ENCODE data around the gene ERI2. TPM values are rescaled to one million over a fixed set of nuclear protein-coding genes. Genes with fewer than 3 reads are reported as not detected.
A peak's percentile ranks its signal among the peaks of the same experiment; 100 is the strongest.

ERI2 gene
- total RNA-seq, 1 donor from 2014 or later = 13.9 TPM

DNA sequence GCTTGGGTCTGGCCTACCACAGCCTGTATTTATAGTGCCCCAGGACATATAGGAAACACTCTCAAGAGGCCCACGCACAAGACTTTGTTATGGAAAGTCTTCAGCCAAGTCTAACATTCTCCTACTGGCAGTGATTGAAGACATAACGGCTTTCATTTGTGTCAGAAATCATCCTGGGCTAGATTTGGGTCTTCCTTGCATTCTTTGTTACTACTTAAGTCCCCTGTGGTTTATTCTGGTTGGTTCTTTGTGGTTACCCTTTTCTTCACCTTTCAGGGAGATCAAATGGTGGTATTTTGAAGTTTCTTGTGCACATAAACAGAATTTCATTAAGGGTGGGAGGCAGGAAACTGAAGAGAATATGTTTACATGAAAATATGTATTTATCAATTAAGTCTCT is 37.8 kb upstream of the ERI2 start:
- no peak overlapping the region for H3K4me3 Mint-ChIP-seq
- DNase-seq (ENCODE audit: low spot score) = no peak
- peaks cover 16% of the 10 kb centered on the region for H3K36me3 Mint-ChIP-seq (ENCODE audit: low read depth)
- peak overlapping the region; percentile 68 for H3K27ac Mint-ChIP-seq
- peaks cover 32% of the 10 kb centered on the region for H3K4me1 Mint-ChIP-seq (ENCODE audit: low read depth)
- intact Hi-C loops (cut with micrococcal nuclease) = loop anchor here (5.0 kb wide), 1 partner anchor 37 kb away; the partner anchor contains the start of genes ERI2 and REXO5
- no peaks in the 10 kb centered on the region for H3K27me3 Mint-ChIP-seq (ENCODE audit: insufficient read depth)
- H3K9me3 Mint-ChIP-seq = no peaks in the 10 kb centered on the region

DNA sequence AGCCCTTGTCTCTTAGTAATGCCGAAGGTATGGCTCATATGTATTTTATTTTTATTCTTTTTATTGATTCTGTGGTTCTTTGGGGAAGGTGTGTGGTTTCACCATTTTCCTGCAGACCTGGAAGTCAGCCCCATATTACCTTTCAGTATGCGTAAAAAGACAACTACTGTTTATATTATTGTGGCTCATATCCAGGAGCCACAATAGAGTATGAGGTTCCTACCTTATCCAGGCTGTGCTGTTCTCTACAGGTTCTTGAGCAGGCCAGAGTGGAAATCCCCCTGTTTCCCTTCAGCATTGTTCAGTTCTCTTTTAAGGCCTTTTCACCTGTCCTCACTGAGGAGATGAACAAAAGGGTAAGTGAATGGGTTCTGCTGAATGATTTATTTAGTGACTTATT is 33.2 kb upstream of the ERI2 start:
- H3K4me3 Mint-ChIP-seq = no peak overlapping the region
- H3K27ac Mint-ChIP-seq = no peak overlapping the region
- no peak for DNase-seq (ENCODE audit: low spot score)
- no peaks in the 10 kb centered on the region for H3K27me3 Mint-ChIP-seq (ENCODE audit: insufficient read depth)
- H3K36me3 Mint-ChIP-seq (ENCODE audit: low read depth) = peaks cover 34% of the 10 kb centered on the region
- peaks cover 15% of the 10 kb centered on the region for H3K4me1 Mint-ChIP-seq (ENCODE audit: low read depth)
- peaks cover 21% of the 10 kb centered on the region for H3K9me3 Mint-ChIP-seq
- intact Hi-C loops (cut with micrococcal nuclease) = no loop called here

- Mint-ChIP-seq H3K4me1 (ENCODE audit: low read depth) (peaks cover 2% of the 10 kb centered on the region), H3K9me3 (peaks cover 23% of the 10 kb centered on the region), H3K4me3 (no peak overlapping the region), H3K27me3 (ENCODE audit: insufficient read depth) (no peaks in the 10 kb centered on the region), H3K36me3 (ENCODE audit: low read depth) (peaks cover 43% of the 10 kb centered on the region), H3K27ac (no peak overlapping the region)
- intact Hi-C loops (cut with micrococcal nuclease) = no loop called here
- no peak for DNase-seq (ENCODE audit: low spot score)
These were observed 32.0 kb upstream of the ERI2 start for GRCh38 chr16:20838240-20838639.

- Mint-ChIP-seq H3K27ac (no peak overlapping the region), H3K27me3 (ENCODE audit: insufficient read depth) (no peaks in the 10 kb centered on the region), H3K36me3 (ENCODE audit: low read depth) (peaks cover 41% of the 10 kb centered on the region), H3K4me3 (no peak overlapping the region), H3K9me3 (peaks cover 23% of the 10 kb centered on the region), H3K4me1 (ENCODE audit: low read depth) (no peaks in the 10 kb centered on the region)
- intact Hi-C loops (cut with micrococcal nuclease) = no loop called here
- DNase-seq (ENCODE audit: low spot score) = no peak
These were observed 26.8 kb upstream of the ERI2 start for GRCh38 chr16:20833086-20833485.

- no peak for DNase-seq (ENCODE audit: low spot score)
- intact Hi-C loops (cut with micrococcal nuclease) = no loop called here
These were observed 24.1 kb upstream of the ERI2 start for GRCh38 chr16:20830372-20830771.

GRCh38 chr16:20829536-20829935 is 23.3 kb upstream of the ERI2 start:
- no peaks in the 10 kb centered on the region for H3K4me1 Mint-ChIP-seq (ENCODE audit: low read depth)
- no peak overlapping the region for H3K4me3 Mint-ChIP-seq
- intact Hi-C loops (cut with micrococcal nuclease) = no loop called here
- H3K9me3 Mint-ChIP-seq = peaks cover 2% of the 10 kb centered on the region
- no peak for DNase-seq (ENCODE audit: low spot score)
- no peak overlapping the region for H3K27ac Mint-ChIP-seq
- H3K27me3 Mint-ChIP-seq (ENCODE audit: insufficient read depth) = no peaks in the 10 kb centered on the region
- peaks cover 33% of the 10 kb centered on the region for H3K36me3 Mint-ChIP-seq (ENCODE audit: low read depth)

More at GRCh38 chr16:20830372-20830771, 24.1 kb upstream of the ERI2 start:
- H3K27me3 Mint-ChIP-seq (ENCODE audit: insufficient read depth) = no peaks in the 10 kb centered on the region
- H3K27ac Mint-ChIP-seq = no peak overlapping the region
- H3K4me1 Mint-ChIP-seq (ENCODE audit: low read depth) = no peaks in the 10 kb centered on the region
- H3K36me3 Mint-ChIP-seq (ENCODE audit: low read depth) = peaks cover 37% of the 10 kb centered on the region
- H3K4me3 Mint-ChIP-seq = no peak overlapping the region
- peaks cover 10% of the 10 kb centered on the region for H3K9me3 Mint-ChIP-seq

DNA sequence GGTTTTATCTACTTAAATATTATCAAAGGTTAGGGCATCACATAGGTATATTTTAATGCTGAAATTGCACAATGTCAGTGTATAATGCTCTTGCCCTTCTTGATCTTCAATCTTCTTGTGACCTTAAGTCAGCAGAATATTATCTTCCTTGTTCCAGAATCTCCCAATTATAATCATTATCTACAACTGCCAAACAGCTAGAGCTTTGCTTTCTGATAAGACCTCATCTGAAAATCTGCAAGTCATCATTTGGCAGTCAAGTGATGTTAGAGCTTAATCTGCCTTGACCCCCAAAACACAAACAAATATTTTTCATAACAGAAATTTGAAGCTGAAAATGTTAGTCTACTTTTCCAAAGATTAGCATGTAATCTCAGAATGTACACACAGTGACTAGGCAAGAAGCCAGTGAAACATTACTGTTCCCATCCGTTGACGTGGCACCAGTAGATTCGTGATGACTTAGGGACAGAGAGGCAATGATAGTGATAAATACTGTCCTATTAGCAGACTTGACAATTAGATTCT is 19.8 kb upstream of the ERI2 start:
- Mint-ChIP-seq H3K27ac (no peak overlapping the region), H3K4me3 (no peak overlapping the region), H3K27me3 (ENCODE audit: insufficient read depth) (no peaks in the 10 kb centered on the region), H3K36me3 (ENCODE audit: low read depth) (peaks cover 29% of the 10 kb centered on the region), H3K4me1 (ENCODE audit: low read depth) (peaks cover 16% of the 10 kb centered on the region), H3K9me3 (no peaks in the 10 kb centered on the region)
- DNase-seq (ENCODE audit: low spot score) = no peak
- intact Hi-C loops (cut with micrococcal nuclease) = no loop called here

- DNase-seq (ENCODE audit: low spot score) = no peak
- intact Hi-C loops (cut with micrococcal nuclease) = loop anchor here (2.0 kb wide), 1 partner anchor 16 kb away; the partner anchor contains the start of genes ERI2 and REXO5
- no peaks in the 10 kb centered on the region for H3K9me3 Mint-ChIP-seq
- H3K4me3 Mint-ChIP-seq = peak overlapping the region; percentile 24
- no peaks in the 10 kb centered on the region for H3K27me3 Mint-ChIP-seq (ENCODE audit: insufficient read depth)
- H3K4me1 Mint-ChIP-seq (ENCODE audit: low read depth) = peaks cover 16% of the 10 kb centered on the region
- H3K27ac Mint-ChIP-seq = peak overlapping the region; percentile 15
- peaks cover 34% of the 10 kb centered on the region for H3K36me3 Mint-ChIP-seq (ENCODE audit: low read depth)
These were observed 16.5 kb upstream of the ERI2 start for GRCh38 chr16:20822521-20823325.

- Mint-ChIP-seq H3K4me3 (no peak overlapping the region), H3K36me3 (ENCODE audit: low read depth) (peaks cover 34% of the 10 kb centered on the region), H3K9me3 (no peaks in the 10 kb centered on the region), H3K27me3 (ENCODE audit: insufficient read depth) (no peaks in the 10 kb centered on the region), H3K4me1 (ENCODE audit: low read depth) (peaks cover 16% of the 10 kb centered on the region), H3K27ac (no peak overlapping the region)
- intact Hi-C loops (cut with micrococcal nuclease) = loop anchor here (2.0 kb wide), 1 partner anchor 15 kb away; the partner anchor contains the start of genes ERI2 and REXO5
- DNase-seq (ENCODE audit: low spot score) = no peak
These were observed 15.4 kb upstream of the ERI2 start for GRCh38 chr16:20821682-20822081.

DNA sequence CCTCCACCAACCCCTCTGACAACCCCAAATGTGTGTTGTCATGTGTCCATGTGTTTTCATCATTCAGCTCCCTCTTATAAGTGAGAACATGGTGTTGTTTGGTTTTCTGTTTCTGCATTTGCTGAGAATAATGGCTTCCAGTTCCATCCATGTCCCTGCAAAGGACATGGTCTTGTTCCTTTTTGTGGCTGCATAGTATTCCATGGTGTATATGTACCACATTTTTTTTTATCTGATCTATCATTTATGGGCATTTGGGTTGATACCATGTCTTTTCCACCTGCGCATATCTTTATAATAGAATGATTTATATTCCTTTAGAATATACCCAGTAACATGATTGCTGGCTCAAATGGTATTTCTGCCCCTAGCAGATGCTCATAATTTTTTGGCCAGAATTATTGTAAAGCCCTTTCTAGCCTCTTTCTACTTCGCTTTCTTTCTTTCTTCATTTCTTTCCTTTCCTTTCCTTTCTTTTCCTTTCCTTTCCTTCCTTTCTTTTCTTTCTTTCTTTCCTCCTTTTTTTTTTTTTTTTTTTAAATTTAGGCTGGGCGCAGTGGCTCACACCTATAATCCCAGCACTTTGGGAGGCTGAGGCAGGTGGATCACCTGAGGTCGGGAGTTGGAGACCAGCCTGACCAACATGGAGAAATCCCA is 12.8 kb upstream of the ERI2 start:
- H3K4me1 Mint-ChIP-seq (ENCODE audit: low read depth) = peaks cover 28% of the 10 kb centered on the region
- intact Hi-C loops (cut with micrococcal nuclease) = no loop called here
- H3K27me3 Mint-ChIP-seq (ENCODE audit: insufficient read depth) = no peaks in the 10 kb centered on the region
- peaks cover 36% of the 10 kb centered on the region for H3K36me3 Mint-ChIP-seq (ENCODE audit: low read depth)
- no peak overlapping the region for H3K4me3 Mint-ChIP-seq
- no peaks in the 10 kb centered on the region for H3K9me3 Mint-ChIP-seq
- H3K27ac Mint-ChIP-seq = no peak overlapping the region
- no peak for DNase-seq (ENCODE audit: low spot score)

DNA sequence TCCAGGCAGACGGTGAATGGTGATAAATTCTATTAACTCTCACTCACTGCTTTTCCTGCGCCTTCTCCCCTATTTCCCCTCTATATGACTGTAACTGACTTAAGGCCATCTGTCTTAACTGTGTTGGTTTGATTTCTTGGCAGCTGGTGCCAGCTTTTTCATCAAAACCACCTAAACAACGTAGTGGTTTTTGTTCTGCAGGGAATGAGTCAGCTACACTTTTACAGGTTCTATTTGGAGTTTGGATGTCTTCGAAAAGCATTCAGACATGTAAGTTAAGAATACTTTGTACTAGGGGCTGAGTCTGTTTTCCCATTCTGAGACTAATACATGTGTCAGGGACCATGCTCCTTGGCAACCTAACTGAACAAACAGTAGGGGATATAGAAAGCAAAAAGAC is 8.5 kb upstream of the ERI2 start:
- Mint-ChIP-seq H3K4me3 (no peak overlapping the region), H3K4me1 (ENCODE audit: low read depth) (peaks cover 23% of the 10 kb centered on the region), H3K27me3 (ENCODE audit: insufficient read depth) (no peaks in the 10 kb centered on the region), H3K27ac (no peak overlapping the region), H3K36me3 (ENCODE audit: low read depth) (peaks cover 25% of the 10 kb centered on the region), H3K9me3 (no peaks in the 10 kb centered on the region)
- DNase-seq (ENCODE audit: low spot score) = no peak
- intact Hi-C loops (cut with micrococcal nuclease) = no loop called here

- no peaks in the 10 kb centered on the region for H3K27me3 Mint-ChIP-seq (ENCODE audit: insufficient read depth)
- no peak for DNase-seq (ENCODE audit: low spot score)
- H3K9me3 Mint-ChIP-seq = no peaks in the 10 kb centered on the region
- H3K36me3 Mint-ChIP-seq (ENCODE audit: low read depth) = peaks cover 21% of the 10 kb centered on the region
- no peak overlapping the region for H3K27ac Mint-ChIP-seq
- peaks cover 40% of the 10 kb centered on the region for H3K4me1 Mint-ChIP-seq (ENCODE audit: low read depth)
- intact Hi-C loops (cut with micrococcal nuclease) = no loop called here
- H3K4me3 Mint-ChIP-seq = no peak overlapping the region
These were observed 6.2 kb upstream of the ERI2 start for GRCh38 chr16:20812510-20812909.

GRCh38 chr16:20811889-20812439 is 5.7 kb upstream of the ERI2 start:
- Mint-ChIP-seq H3K4me3 (no peak overlapping the region), H3K9me3 (no peaks in the 10 kb centered on the region), H3K36me3 (ENCODE audit: low read depth) (peaks cover 18% of the 10 kb centered on the region), H3K4me1 (ENCODE audit: low read depth) (peaks cover 43% of the 10 kb centered on the region), H3K27me3 (ENCODE audit: insufficient read depth) (no peaks in the 10 kb centered on the region), H3K27ac (no peak overlapping the region)
- no peak for DNase-seq (ENCODE audit: low spot score)
- intact Hi-C loops (cut with micrococcal nuclease) = no loop called here

Measured in activated T-helper 1 cell treated with anti-CD3 and anti-CD28 coated beads, Interleukin-12 subunit alpha, Interleukin-12 subunit beta, Interleukin-2, Interleukin-4 antibody, amounts not matched to agents 30 ng/mL and 10 ng/mL and 1 ng/mL, durations not matched to agents 14 hours and 24 hours and 36 hours (primary cell).